Measurements from ENCODE around the gene MPHOSPH10.

GRCh38 chr2:71154279-71154678 lies 23.8 kb downstream of the MPHOSPH10 start:
- TF ChIP-seq EZH2 (IDR thresholded peaks at IDR 0.05; ENCODE audit: insufficient read depth, low read length) (no peak), CTCF (IDR thresholded peaks at IDR 0.05; ENCODE audit: insufficient read depth, low read depth, low read length) (no peak)

All from astrocyte (in vitro differentiated cells and primary cell).